HG03521 (cell line): ENCODE data around the gene EBF3.

ENCODE experiments used
- ATAC-seq: cut with Tn5 transposase; IDR thresholded peaks from one replicate; pipeline ENCODE4 v1.9.1; 2021; ENCODE audit warnings: mild to moderate bottlenecking, moderate library complexity; ENCODE audit not compliant: unreplicated experiment

The EBF3 gene

GRCh38 chr10:129841071-129841470, 123.0 kb downstream of the EBF3 start:
- no peak for ATAC-seq

- ATAC-seq = no peak
Measured at GRCh38 chr10:129840196-129840590, 123.9 kb downstream of the EBF3 start.

GRCh38 chr10:129839285-129840195, 124.5 kb downstream of the EBF3 start:
- ATAC-seq = no peak

- no peak for ATAC-seq
Measured at GRCh38 chr10:129838794-129839193, 125.3 kb downstream of the EBF3 start.

- ATAC-seq = no peak
Measured at GRCh38 chr10:129837909-129838582, 126.0 kb downstream of the EBF3 start.

GRCh38 chr10:129836253-129836652, 127.8 kb downstream of the EBF3 start:
- ATAC-seq = no peak

- no peak for ATAC-seq
Measured at GRCh38 chr10:129833994-129834739, 129.9 kb downstream of the EBF3 start.

- ATAC-seq = no peak
Measured at GRCh38 chr10:129833468-129833950, 130.6 kb downstream of the EBF3 start.

GRCh38 chr10:129832573-129833467, 131.3 kb downstream of the EBF3 start:
- ATAC-seq = no peak

GRCh38 chr10:129831150-129831549, 132.9 kb downstream of the EBF3 start:
- ATAC-seq = no peak

GRCh38 chr10:129825826-129826225, 138.2 kb downstream of the EBF3 start:
- ATAC-seq = no peak

- ATAC-seq = no peak
Measured at GRCh38 chr10:129825221-129825620, 138.9 kb downstream of the EBF3 start.

GRCh38 chr10:129820451-129820850, 143.6 kb downstream of the EBF3 start:
- no peak for ATAC-seq

GRCh38 chr10:129816656-129817045, 147.4 kb downstream of the EBF3 start:
- ATAC-seq = no peak

GRCh38 chr10:129815898-129816655, 148.0 kb downstream of the EBF3 start:
- ATAC-seq = no peak

GRCh38 chr10:129814681-129815646, 149.1 kb downstream of the EBF3 start:
- ATAC-seq = no peak

- ATAC-seq = no peak
Measured at GRCh38 chr10:129812398-129812797, 151.7 kb downstream of the EBF3 start.

GRCh38 chr10:129811208-129811607, 152.9 kb downstream of the EBF3 start:
- no peak for ATAC-seq
